GM12892 (cell line): ENCODE data around the gene MED25.

ENCODE experiments used
- POLR2A ChIP-seq: IDR thresholded peaks from 2 replicates; pipeline ENCODE4 v1.6.1; 2011; ENCODE audit warnings: low read depth, low read length, control low read depth
- POLR2AphosphoS5 ChIP-seq: IDR thresholded peaks from 2 replicates; pipeline ENCODE4 v1.6.1; 2011; ENCODE audit warnings: low read depth, low read length, control low read depth
- TAF1 ChIP-seq: IDR thresholded peaks from 2 replicates; pipeline ENCODE4 v1.6.1; 2011; ENCODE audit warnings: low read depth, mild to moderate bottlenecking, control low read depth, low read length, borderline replicate concordance

DNA sequence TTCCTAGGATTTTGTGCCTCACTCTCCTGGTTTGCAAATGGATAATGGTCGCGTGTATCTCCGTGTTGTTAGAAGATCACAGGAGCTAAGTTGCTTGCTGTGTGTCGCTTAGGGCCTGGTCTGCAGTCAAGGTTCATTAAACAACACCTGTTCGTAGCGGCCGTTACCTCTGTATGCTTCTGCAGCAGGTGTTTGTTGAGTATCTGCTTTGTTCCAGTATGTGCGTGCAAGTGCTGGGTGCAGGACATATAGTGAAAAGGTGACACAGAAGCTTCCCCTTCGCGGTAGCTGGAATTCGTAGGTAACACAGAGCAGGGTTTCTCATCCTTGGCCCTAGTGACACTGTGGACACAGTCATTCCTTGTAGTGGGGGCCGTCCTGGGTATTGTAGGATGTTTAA lies 5.4 kb downstream of the MED25 start:
- TF ChIP-seq POLR2A (no peak), TAF1 (no peak), POLR2AphosphoS5 (no peak)
